ENCODE measurements around the gene AGBL5. TPM values are rescaled to one million over a fixed set of nuclear protein-coding genes. Genes with fewer than 3 reads are reported as not detected.

The AGBL5 gene
- total RNA-seq, 1 experiment from 2014 or later, result 55.4 TPM

- H3K14ac ChIP-seq (ENCODE audit: insufficient read depth, low read length), result no peak overlapping the region
- H3K9ac ChIP-seq (ENCODE audit: extremely low read depth, insufficient read length, low read length), result no peak overlapping the region
- H3K56ac ChIP-seq (ENCODE audit: insufficient read length, low read depth, low read length), result no peak overlapping the region
- H3K4ac ChIP-seq (ENCODE audit: low read depth, low read length), result no peak overlapping the region
- H3K9me3 Mint-ChIP-seq, result no peaks in the 10 kb centered on the region
- H3K4me2 ChIP-seq (ENCODE audit: insufficient read depth, insufficient read length, low read length), result no peak overlapping the region
- no peak overlapping the region; a peak in 1 of 5 replicates for H3K4me3 Mint-ChIP-seq
- H4K5ac ChIP-seq (ENCODE audit: insufficient read length, low read depth, low read length), result no peak overlapping the region
- no peak overlapping the region for H3T11ph ChIP-seq (ENCODE audit: low read length)
- no peaks in the 10 kb centered on the region for H3K9me3 ChIP-seq (ENCODE audit: control insufficient read depth, low read depth, low read length)
- H2AK5ac ChIP-seq (ENCODE audit: insufficient read length, low read length), result no peak overlapping the region
- no peaks in the 10 kb centered on the region for H3K27me3 ChIP-seq (ENCODE audit: insufficient read depth, low read length)
- H2BK120ac ChIP-seq (ENCODE audit: low read depth, low read length, poor library complexity, severe bottlenecking), result no peak overlapping the region
- no peak overlapping the region for H2BK5ac ChIP-seq (ENCODE audit: insufficient read length, low read length)
- H3K23ac ChIP-seq (ENCODE audit: insufficient read length, low read depth, low read length), result no peak overlapping the region
- peaks cover 2% of the 10 kb centered on the region for H3K23me2 ChIP-seq (ENCODE audit: insufficient read length, low read depth, low read length, poor library complexity, severe bottlenecking)
- H3K4me1 Mint-ChIP-seq, result peaks cover 23 to 37% of the 10 kb centered on the region in 2 experiments
- peaks cover 20% of the 10 kb centered on the region for H3K27me3 Mint-ChIP-seq (ENCODE audit: low read depth)
- H3K4me1 ChIP-seq (ENCODE audit: insufficient read depth, low read length), result no peaks in the 10 kb centered on the region
- H2AFZ ChIP-seq (ENCODE audit: low read length), result no peak overlapping the region
- no peaks in the 10 kb centered on the region for H3K79me2 ChIP-seq (ENCODE audit: insufficient read depth, low read length)
- H2BK12ac ChIP-seq (ENCODE audit: insufficient read length, low read depth, low read length), result no peak overlapping the region
- no peaks in the 10 kb centered on the region for H3K36me3 Mint-ChIP-seq (ENCODE audit: insufficient read depth in 1 of 3, low read depth in 3 of 3)
- H4K20me1 ChIP-seq (ENCODE audit: control insufficient read depth, insufficient read depth, insufficient read length), result no peaks in the 10 kb centered on the region
- H4K8ac ChIP-seq (replicated peaks; ENCODE audit: insufficient read length, low read depth, low read length), result no peak overlapping the region
- no peak for TF ChIP-seq CTCF (conservative IDR thresholded peaks at IDR 0.05)
- no peaks in the 10 kb centered on the region for H3K79me1 ChIP-seq (ENCODE audit: insufficient read depth, low read depth, low read length, poor library complexity, severe bottlenecking)
- WGBS (ENCODE audit: extremely low coverage, insufficient read length, low lambda C conversion rate), result no CpG with 5 or more reads among the region's 7 CpGs
- no peak overlapping the region for H3K27ac ChIP-seq (ENCODE audit: insufficient read length, low read depth, low read length)
- H4K91ac ChIP-seq (ENCODE audit: insufficient read length, low read depth, low read length), result no peak overlapping the region
- no peak overlapping the region for H2BK15ac ChIP-seq (ENCODE audit: low read depth, low read length)
- no peak for DNase-seq
- H3K18ac ChIP-seq (ENCODE audit: insufficient read length, low read depth, low read length), result no peak overlapping the region
- no peak overlapping the region; a peak in 1 of 7 replicates for H3K27ac Mint-ChIP-seq
- no peak overlapping the region for H2BK20ac ChIP-seq (ENCODE audit: low read depth, low read length, poor library complexity, severe bottlenecking)
Observed at GRCh38 chr2:27077231-27077630, 25.8 kb downstream of the AGBL5 start.
